ENCODE results near the gene FAM20B.

DNA sequence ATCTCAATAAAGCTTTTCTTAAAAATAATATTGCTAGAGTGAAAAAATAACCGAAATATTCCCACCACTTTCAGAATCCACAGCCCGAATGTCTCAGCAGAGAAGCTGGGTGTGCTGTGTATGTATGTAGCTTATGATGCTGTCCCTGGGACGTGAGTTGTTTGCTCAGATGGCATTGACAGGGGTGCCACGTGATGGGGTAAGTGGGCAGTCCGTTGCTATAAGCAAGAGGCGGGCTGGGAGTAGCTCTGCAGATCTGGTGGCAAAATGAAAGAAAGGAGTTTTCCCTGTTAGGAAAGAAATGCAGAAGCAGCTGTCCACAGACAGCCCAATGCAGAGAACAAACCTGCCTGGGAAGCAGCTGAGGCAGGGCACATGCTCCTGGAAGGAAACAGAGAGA is 3.8 kb upstream of the FAM20B start:
- TF ChIP-seq, protein P1, sequence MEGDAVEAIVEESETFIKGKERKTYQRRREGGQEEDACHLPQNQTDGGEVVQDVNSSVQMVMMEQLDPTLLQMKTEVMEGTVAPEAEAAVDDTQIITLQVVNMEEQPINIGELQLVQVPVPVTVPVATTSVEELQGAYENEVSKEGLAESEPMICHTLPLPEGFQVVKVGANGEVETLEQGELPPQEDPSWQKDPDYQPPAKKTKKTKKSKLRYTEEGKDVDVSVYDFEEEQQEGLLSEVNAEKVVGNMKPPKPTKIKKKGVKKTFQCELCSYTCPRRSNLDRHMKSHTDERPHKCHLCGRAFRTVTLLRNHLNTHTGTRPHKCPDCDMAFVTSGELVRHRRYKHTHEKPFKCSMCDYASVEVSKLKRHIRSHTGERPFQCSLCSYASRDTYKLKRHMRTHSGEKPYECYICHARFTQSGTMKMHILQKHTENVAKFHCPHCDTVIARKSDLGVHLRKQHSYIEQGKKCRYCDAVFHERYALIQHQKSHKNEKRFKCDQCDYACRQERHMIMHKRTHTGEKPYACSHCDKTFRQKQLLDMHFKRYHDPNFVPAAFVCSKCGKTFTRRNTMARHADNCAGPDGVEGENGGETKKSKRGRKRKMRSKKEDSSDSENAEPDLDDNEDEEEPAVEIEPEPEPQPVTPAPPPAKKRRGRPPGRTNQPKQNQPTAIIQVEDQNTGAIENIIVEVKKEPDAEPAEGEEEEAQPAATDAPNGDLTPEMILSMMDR (conservative IDR thresholded peaks at IDR 0.05; ENCODE audit: low read depth in 2 of 2) = no peak
- TF ChIP-seq POLR2AphosphoS5 (IDR thresholded peaks at IDR 0.05; ENCODE audit: low read depth) (no peak), ZNF331 (CRISPR knock-in tag; IDR thresholded peaks at IDR 0.05; ENCODE audit: low read depth) (no peak), EZH2phosphoT487 (IDR thresholded peaks at IDR 0.05; ENCODE audit: unreplicated experiment) (no peak), EZH2 (IDR thresholded peaks at IDR 0.05; ENCODE audit: low read depth, unreplicated experiment) (no peak), CREB1 (CRISPR knock-in tag; IDR thresholded peaks at IDR 0.05; ENCODE audit: low read depth) (no peak), JUNB (IDR thresholded peaks at IDR 0.05; ENCODE audit: unreplicated experiment) (no peak)
- TF ChIP-seq, protein P2, sequence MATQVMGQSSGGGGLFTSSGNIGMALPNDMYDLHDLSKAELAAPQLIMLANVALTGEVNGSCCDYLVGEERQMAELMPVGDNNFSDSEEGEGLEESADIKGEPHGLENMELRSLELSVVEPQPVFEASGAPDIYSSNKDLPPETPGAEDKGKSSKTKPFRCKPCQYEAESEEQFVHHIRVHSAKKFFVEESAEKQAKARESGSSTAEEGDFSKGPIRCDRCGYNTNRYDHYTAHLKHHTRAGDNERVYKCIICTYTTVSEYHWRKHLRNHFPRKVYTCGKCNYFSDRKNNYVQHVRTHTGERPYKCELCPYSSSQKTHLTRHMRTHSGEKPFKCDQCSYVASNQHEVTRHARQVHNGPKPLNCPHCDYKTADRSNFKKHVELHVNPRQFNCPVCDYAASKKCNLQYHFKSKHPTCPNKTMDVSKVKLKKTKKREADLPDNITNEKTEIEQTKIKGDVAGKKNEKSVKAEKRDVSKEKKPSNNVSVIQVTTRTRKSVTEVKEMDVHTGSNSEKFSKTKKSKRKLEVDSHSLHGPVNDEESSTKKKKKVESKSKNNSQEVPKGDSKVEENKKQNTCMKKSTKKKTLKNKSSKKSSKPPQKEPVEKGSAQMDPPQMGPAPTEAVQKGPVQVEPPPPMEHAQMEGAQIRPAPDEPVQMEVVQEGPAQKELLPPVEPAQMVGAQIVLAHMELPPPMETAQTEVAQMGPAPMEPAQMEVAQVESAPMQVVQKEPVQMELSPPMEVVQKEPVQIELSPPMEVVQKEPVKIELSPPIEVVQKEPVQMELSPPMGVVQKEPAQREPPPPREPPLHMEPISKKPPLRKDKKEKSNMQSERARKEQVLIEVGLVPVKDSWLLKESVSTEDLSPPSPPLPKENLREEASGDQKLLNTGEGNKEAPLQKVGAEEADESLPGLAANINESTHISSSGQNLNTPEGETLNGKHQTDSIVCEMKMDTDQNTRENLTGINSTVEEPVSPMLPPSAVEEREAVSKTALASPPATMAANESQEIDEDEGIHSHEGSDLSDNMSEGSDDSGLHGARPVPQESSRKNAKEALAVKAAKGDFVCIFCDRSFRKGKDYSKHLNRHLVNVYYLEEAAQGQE (IDR thresholded peaks at IDR 0.05; ENCODE audit: unreplicated experiment) = no peak

Measured in GM23338 (cell line).